T-helper 1 cell treated with Interleukin-12 subunit alpha and Interleukin-12 subunit beta and Interleukin-4 antibody, amounts not matched to agents 30 μg/mL and 1 μg/mL, for 36 hours (primary cell): ENCODE measurements around the gene PHF24.

Experiments
- H3K27ac Mint-ChIP-seq: one replicate; pipeline ENCODE4 v1.8.0; 2021; ENCODE audit warnings: mild to moderate bottlenecking, mixed read lengths
- H3K27me3 Mint-ChIP-seq: one replicate; pipeline ENCODE4 v1.8.0; 2021; ENCODE audit warnings: low read depth, mixed read lengths
- H3K36me3 Mint-ChIP-seq: one replicate; pipeline ENCODE4 v1.8.0; 2021; ENCODE audit warnings: low read depth, mixed read lengths
- H3K4me1 Mint-ChIP-seq: one replicate; pipeline ENCODE4 v1.8.0; 2021; ENCODE audit warnings: low read depth, mixed read lengths
- H3K4me3 Mint-ChIP-seq: one replicate; pipeline ENCODE4 v1.8.0; 2021; ENCODE audit warnings: mild to moderate bottlenecking, moderate library complexity, mixed read lengths
- H3K9me3 Mint-ChIP-seq: one replicate; pipeline ENCODE4 v1.8.0; 2021; ENCODE audit warnings: mixed read lengths

PHF24 gene

DNA sequence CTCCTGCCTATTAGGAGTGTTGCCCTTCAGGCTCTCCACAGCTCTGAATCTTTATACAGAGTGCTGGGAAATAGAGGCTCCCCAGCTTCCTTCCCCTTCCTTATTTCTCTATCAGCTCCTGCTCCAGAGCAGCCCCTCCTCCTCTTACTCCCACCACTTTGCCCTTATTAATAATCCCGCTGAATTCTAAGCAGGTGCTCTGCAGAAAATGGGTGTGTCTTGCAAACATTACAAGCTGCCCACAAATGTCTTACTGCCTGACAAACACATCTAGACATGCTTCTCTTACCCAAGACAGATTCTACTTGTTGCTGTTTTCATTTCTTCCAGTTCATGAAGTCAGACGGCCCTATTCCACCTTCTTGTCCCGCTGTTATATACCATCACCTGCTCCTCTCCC is 6.4 kb downstream of the PHF24 start:
- H3K27me3 Mint-ChIP-seq, result peaks cover 70% of the 10 kb centered on the region
- no peak overlapping the region for H3K27ac Mint-ChIP-seq
- no peaks in the 10 kb centered on the region for H3K36me3 Mint-ChIP-seq

DNA sequence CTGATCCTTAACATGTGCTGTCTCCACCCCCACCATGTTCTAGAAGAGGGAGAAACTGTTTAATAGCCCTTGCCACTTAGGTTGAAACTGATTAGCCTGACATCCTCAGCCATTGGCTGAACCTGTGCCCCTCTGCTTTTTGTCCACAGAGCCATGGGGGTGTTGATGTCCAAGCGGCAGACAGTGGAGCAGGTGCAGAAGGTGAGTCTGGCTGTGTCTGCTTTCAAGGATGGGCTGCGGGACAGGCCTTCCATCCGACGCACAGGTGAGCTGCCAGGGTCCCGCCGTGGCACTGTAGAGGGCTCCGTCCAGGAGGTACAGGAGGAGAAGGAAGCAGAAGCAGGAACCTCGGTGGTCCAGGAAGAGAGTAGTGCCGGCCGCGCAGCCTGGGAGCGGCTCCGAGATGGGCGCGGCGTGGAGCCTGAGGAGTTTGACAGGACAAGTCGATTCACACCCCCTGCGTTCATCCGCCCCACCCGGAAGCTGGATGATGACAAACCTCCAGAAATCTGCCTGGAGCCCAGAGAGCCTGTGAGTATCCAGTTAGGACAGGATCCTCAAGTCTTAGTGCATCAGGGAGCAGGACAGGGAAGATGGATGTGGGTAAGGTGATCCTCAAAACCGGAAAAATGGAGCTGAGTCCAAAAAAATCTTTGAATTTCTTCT is 13.2 kb downstream of the PHF24 start:
- Mint-ChIP-seq H3K27me3 (peaks cover 38% of the 10 kb centered on the region), H3K36me3 (no peaks in the 10 kb centered on the region), H3K4me1 (no peaks in the 10 kb centered on the region), H3K27ac (no peak overlapping the region), H3K4me3 (no peak overlapping the region), H3K9me3 (no peaks in the 10 kb centered on the region)

More for the DNA sequence above, 6.4 kb downstream of the PHF24 start:
- no peaks in the 10 kb centered on the region for H3K9me3 Mint-ChIP-seq
- H3K4me1 Mint-ChIP-seq, result peaks cover 11% of the 10 kb centered on the region
- no peak overlapping the region for H3K4me3 Mint-ChIP-seq

DNA sequence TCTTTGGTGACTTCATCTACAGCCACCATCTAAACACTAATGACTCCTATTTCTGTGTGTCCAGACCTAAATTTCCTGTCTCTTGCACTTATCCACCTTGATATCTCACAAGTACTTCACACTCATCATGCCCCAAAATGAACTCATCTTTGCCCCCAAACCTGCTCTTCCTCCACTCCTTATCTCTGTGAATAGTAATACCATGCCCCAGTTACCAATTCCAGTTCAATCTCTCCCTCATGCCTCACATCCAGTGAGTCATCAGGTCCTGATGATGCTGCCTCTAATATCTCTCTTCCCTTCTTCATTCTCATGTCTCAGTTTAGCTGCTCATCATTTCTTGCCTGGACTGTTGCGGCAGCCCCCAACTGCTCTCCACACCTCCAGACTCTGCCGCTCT is 16.6 kb downstream of the PHF24 start:
- Mint-ChIP-seq H3K4me1 (no peaks in the 10 kb centered on the region), H3K27me3 (peaks cover 16% of the 10 kb centered on the region), H3K4me3 (no peak overlapping the region), H3K36me3 (no peaks in the 10 kb centered on the region), H3K9me3 (no peaks in the 10 kb centered on the region), H3K27ac (no peak overlapping the region)

DNA sequence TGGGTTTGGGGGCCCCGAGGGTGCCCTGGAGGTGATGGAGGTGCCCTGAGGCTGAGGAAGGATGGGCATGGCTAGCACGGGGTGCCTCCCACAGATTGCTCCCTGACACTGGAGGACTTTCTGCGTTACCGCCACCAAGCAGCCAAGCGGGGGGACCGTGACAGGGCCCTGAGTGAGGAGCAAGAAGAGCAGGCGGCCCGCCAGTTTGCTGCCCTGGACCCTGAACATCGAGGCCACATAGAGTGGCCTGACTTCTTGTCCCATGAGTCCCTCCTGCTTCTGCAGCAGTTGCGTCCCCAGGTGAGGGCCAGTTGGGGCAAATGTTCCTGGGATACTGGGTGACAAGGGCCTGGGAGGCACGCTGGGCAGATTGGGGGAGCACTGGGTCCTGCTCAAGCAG is 18.4 kb downstream of the PHF24 start:
- no peak overlapping the region for H3K27ac Mint-ChIP-seq
- no peaks in the 10 kb centered on the region for H3K4me1 Mint-ChIP-seq
- H3K27me3 Mint-ChIP-seq, result peaks cover 14% of the 10 kb centered on the region
- no peaks in the 10 kb centered on the region for H3K36me3 Mint-ChIP-seq
- H3K9me3 Mint-ChIP-seq, result no peaks in the 10 kb centered on the region
- H3K4me3 Mint-ChIP-seq, result no peak overlapping the region

DNA sequence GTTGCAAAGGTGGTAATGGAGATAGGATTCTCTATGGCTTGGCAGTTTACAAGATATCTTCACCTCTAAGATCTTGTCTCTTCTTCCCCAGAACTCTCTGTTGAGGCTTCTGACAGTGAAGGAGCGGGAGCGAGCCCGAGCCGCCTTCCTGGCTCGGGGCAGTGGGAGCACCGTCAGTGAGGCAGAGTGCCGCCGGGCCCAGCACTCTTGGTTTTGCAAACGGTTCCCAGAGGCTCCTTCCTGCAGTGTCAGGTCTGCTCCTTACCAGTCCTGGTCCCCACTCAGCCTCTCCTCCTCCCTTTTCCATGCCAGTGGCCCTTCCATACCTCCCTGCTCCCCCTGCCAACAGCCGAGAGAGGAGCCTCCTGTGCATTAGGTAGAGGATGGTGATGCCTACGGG is 18.9 kb downstream of the PHF24 start:
- no peak overlapping the region for H3K4me3 Mint-ChIP-seq
- H3K36me3 Mint-ChIP-seq, result no peaks in the 10 kb centered on the region
- no peaks in the 10 kb centered on the region for H3K4me1 Mint-ChIP-seq
- H3K27ac Mint-ChIP-seq, result no peak overlapping the region
- no peaks in the 10 kb centered on the region for H3K9me3 Mint-ChIP-seq
- peaks cover 14% of the 10 kb centered on the region for H3K27me3 Mint-ChIP-seq

DNA sequence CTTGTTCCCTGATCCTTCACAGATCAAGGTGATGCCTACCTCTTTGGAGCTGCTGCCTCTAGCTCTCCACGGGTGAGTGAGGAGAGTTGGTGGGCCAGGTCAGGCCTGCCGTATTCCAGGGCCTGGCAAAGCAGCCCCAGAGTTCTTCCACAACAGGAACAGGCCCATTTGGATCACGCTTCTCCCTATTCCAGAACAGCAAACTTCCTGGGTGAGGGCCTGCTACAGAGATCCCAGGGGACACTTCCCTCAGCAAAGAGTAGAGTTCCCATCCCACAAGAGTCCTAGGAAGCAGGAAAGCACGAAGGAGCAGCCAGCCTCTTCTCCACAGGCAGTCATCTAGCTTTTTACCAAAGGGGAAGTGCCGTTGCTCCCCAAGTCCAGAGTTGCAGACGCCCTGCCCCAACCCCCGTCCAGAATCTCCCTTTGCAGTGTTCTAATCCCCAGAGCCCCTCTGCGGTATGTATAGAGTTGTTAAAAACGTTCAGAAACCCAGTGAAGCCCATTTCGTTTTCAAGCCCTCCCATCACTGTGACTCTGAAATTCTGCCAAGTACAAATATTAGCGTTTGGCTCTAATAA is 22.2 kb downstream of the PHF24 start:
- Mint-ChIP-seq H3K27me3 (peaks cover 4% of the 10 kb centered on the region), H3K4me3 (no peak overlapping the region), H3K4me1 (peaks cover 24% of the 10 kb centered on the region), H3K27ac (no peak overlapping the region), H3K9me3 (no peaks in the 10 kb centered on the region), H3K36me3 (no peaks in the 10 kb centered on the region)

DNA sequence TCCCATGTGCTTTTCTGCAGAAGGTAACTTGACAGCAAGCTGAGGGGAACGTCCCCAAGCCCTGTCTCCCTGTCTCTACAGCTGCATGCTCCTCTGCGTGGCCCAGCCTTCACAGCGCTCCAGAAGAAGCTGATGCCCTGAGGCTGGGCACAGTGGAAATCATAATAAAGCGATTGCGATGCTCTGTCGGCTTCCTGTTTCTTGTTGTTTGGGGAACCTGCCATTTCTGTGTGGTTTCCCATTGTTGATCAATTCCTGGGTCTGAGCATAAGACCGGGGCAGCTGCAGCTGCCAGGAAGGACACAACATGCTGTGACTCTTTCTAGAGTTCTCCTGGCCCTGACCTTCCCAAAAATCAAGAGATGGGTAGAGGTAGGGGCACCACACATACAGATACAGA is 24.3 kb downstream of the PHF24 start:
- H3K4me1 Mint-ChIP-seq, result peaks cover 34% of the 10 kb centered on the region
- H3K36me3 Mint-ChIP-seq, result no peaks in the 10 kb centered on the region
- no peaks in the 10 kb centered on the region for H3K9me3 Mint-ChIP-seq
- no peak overlapping the region for H3K4me3 Mint-ChIP-seq
- no peaks in the 10 kb centered on the region for H3K27me3 Mint-ChIP-seq
- H3K27ac Mint-ChIP-seq, result peak overlapping the region; percentile 63

DNA sequence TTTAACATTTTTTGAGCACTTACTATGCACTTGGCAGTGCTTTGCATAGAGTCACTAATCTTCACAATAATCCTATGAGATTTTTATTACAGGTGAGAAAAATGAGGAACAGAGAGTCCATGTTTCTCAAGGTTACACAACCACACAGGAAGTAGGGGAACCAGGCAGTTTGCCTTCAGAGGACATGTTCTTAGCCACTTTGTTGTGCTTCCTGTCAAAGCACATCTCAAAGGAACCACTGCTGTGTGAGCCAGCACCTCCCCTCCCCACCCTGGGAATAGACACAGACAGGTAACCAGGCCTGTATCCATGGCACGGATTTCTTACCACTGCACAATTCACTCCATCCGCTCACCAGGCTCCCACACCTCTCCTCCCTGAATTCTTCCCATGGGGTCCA is 25.1 kb downstream of the PHF24 start:
- Mint-ChIP-seq H3K27ac (peak overlapping the region; percentile 63), H3K4me3 (peak overlapping the region; percentile 19), H3K27me3 (no peaks in the 10 kb centered on the region), H3K4me1 (peaks cover 41% of the 10 kb centered on the region), H3K9me3 (no peaks in the 10 kb centered on the region), H3K36me3 (no peaks in the 10 kb centered on the region)

DNA sequence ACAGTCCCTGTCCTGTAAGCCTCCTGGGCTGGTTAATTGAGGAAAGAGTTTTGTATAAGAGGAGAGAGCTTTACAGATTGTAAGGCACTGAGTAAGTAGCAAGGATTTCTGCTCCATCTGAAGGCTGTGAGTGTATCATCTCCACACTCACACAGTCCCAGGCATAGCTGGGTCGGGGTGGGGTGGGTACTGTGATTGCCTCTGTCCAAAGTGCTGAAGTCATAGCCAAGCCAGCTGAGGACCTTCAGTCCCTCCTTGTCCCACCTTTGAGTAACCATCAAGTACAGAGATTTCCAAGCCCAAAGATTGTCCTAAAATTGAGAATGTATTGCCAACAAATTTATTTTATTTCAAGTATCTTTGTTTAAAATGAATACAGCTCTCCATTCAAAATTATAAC is 26.0 kb downstream of the PHF24 start:
- Mint-ChIP-seq H3K27ac (no peak overlapping the region), H3K4me1 (peaks cover 46% of the 10 kb centered on the region), H3K36me3 (no peaks in the 10 kb centered on the region), H3K9me3 (no peaks in the 10 kb centered on the region), H3K27me3 (no peaks in the 10 kb centered on the region), H3K4me3 (no peak overlapping the region)

DNA sequence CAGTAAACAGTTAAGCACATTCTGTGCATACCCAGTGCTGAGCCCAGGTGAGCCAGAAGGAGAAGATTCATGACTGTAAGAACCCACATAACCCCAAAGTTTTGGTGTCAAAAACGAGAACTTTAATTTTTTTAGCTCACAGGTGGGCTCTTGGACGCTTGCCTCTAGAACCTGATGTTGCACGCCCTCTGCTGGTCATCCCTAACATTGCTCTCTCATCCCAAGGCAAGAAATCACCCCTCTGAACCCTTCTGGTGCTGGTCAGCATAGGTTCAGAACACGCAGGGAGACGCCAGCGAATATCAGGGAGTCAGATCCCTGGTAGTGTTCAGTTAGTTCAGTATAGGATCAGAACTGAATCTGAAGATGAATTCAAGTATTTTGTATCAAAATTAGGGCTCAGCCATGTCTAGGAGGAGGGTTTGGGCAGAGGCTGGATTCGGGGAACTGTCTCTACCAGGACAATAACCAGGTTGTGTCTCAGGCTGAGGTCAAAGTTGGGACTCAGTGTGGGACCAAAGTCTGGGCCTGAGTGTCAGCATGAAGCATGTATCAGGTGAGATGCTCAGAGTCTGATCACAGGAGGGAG is 27.3 kb downstream of the PHF24 start:
- Mint-ChIP-seq H3K4me3 (no peak overlapping the region), H3K27me3 (no peaks in the 10 kb centered on the region)

DNA sequence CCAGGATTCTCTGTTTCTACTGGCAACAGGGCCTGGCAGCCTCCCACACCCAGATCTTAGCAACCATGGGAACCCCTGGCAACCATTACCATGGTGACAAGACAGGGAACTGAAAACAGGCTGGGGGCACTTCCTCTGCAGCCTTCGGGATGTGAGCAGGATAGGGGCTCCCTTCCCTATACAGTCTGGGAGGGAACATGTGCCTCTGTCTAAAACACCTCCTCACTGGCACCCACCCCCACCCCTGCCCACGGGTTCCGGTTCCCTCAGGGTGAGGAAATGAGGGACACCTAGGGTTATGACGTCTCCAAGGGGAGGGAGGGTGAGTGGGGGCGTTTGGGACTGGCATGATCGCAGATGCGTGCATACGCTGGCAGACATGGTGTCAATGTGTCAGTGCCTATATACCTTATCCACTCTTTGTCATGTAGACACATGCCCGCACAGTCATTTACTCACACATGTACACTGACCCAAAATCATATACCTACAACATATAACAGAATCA is 28.5 kb downstream of the PHF24 start:
- Mint-ChIP-seq H3K36me3 (no peaks in the 10 kb centered on the region), H3K4me3 (peak overlapping the region; percentile 11)

More for the DNA sequence above, 27.3 kb downstream of the PHF24 start:
- H3K27ac Mint-ChIP-seq, result peak overlapping the region; percentile 42
- H3K4me1 Mint-ChIP-seq, result peaks cover 50% of the 10 kb centered on the region
- H3K9me3 Mint-ChIP-seq, result no peaks in the 10 kb centered on the region
- H3K36me3 Mint-ChIP-seq, result no peaks in the 10 kb centered on the region

DNA sequence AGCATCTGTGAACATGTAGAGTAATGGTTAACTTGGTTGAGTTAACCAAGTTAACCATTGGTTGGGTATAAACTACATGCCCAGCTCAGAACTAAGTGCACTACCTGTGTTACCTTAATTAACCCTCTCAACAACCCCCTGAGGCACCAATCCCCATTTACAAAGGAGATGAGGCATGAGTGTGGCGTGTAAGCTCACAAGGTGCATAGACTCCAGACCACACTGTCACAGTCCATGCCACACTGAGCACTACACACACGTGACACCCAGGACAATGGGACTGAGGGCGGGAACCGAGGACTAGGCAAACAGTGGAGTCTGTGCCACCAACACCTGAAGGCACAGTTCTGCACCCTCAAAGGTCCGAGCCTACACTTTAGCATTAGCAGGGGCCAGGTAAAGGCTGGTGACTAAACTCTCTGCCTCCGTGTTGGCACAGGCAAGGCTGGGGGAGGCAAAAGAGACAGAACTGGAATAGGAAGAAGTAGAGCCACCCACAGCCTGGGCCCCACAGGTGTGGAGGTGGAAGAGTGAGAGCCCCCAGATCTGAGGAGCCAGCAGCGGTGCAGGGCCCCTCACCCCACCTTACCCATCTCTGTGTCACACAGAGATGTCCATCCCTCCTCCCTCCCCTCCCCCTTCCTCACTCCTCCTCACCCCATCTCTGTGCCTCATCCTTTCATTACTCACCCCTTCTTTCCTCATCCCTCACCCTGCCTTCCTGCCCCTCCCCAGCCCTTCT is 29.2 kb downstream of the PHF24 start:
- Mint-ChIP-seq H3K4me3 (no peak overlapping the region), H3K27me3 (no peaks in the 10 kb centered on the region)

More for the DNA sequence above, 28.5 kb downstream of the PHF24 start:
- no peaks in the 10 kb centered on the region for H3K9me3 Mint-ChIP-seq
- H3K27me3 Mint-ChIP-seq, result no peaks in the 10 kb centered on the region
- H3K27ac Mint-ChIP-seq, result peak overlapping the region; percentile 56
- peaks cover 58% of the 10 kb centered on the region for H3K4me1 Mint-ChIP-seq

DNA sequence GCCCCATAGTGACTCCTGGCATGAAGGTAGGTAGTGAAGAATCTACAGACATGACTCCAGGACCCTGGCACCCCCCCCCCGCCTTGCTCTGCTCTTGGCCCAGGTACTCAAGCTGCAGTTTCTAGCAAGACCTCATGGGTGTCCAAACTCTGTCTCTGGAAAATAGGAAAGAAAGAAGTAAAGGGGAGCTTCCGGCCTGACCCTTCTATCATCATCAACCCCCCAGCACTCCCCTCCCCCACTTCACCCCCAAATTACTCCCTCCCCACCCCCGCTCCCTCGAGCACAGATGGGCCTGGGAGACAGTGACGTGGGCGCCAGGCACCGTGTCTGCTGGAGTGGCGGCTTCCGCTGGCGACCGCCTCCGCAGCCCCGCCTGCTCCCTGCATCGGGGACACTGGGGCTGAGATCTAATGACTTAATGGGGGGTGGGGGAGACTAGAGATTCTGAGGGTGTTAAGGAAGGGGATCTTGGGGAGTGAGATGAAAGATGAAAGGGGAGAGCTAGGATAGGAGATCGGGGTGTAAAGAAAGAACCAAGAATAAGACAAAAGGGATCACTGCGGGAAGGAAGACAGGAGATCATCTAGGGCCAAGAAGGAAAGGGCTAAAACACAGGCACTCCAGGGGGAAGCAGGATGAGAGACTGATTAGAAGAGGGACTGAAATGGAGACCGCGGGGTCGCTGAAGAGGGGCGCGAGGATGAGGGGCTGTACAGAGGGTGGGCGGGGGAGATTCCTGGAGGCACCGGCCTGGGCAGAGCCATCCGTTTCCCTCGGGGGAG is 30.3 kb downstream of the PHF24 start:
- Mint-ChIP-seq H3K4me3 (peak overlapping the region; percentile 96), H3K27ac (peak overlapping the region; percentile 98), H3K4me1 (peaks cover 48% of the 10 kb centered on the region), H3K27me3 (no peaks in the 10 kb centered on the region), H3K36me3 (no peaks in the 10 kb centered on the region), H3K9me3 (no peaks in the 10 kb centered on the region)

More for the DNA sequence above, 29.2 kb downstream of the PHF24 start:
- Mint-ChIP-seq H3K27ac (peak overlapping the region; percentile 56), H3K9me3 (no peaks in the 10 kb centered on the region), H3K36me3 (no peaks in the 10 kb centered on the region), H3K4me1 (peaks cover 56% of the 10 kb centered on the region)
